WTC11 (cell line): ENCODE measurements around the gene KLHL30. TPM values are rescaled to one million over a fixed set of nuclear protein-coding genes. Genes with fewer than 3 reads are reported as not detected.
A peak's percentile ranks its signal among the peaks of the same experiment; 100 is the strongest.

ENCODE experiments used
- ATAC-seq: fragments of 200-7000 bp; cut with Tn5 transposase; 2 replicates; pipeline ENCODE4 v1.10.0; 2021; ENCODE audit warnings: mild to moderate bottlenecking, moderate library complexity
- CTCF ChIA-PET: fragments of 300-600 bp; sonication (Branson Sonifier 250); formaldehyde crosslinking; loops from one replicate; lab custom pipeline; 2021; ENCODE audit warnings: antibody characterized with exemption; lab: Charles Lee
- POLR2A ChIA-PET: fragments of 350-600 bp; sonication (Branson Sonifier 250); formaldehyde crosslinking; loops from one replicate; lab custom pipeline; 2021; ENCODE audit warnings: antibody characterized with exemption; lab: Charles Lee
- DNase-seq: peaks from one replicate; pipeline ENCODE4 v3.0.0; 2021; ENCODE audit warnings: low spot score
- H3K27ac Mint-ChIP-seq: 2 replicates; pipeline ENCODE4 v1.8.0; 2021; ENCODE audit warnings: mixed read lengths
- H3K27me3 Mint-ChIP-seq: 2 replicates; pipeline ENCODE4 v1.8.0; 2021; ENCODE audit warnings: low read depth, mild to moderate bottlenecking, moderate library complexity, mixed read lengths
- H3K36me3 Mint-ChIP-seq: 2 replicates; pipeline ENCODE4 v1.8.0; 2021; ENCODE audit warnings: mixed read lengths
- H3K4me1 Mint-ChIP-seq: 2 replicates; pipeline ENCODE4 v1.8.0; 2022; ENCODE audit warnings: mixed read lengths
- H3K4me3 Mint-ChIP-seq: 2 replicates; pipeline ENCODE4 v1.8.0; 2021; ENCODE audit warnings: mild to moderate bottlenecking, moderate library complexity, mixed read lengths
- H3K9me3 Mint-ChIP-seq: 2 replicates; pipeline ENCODE4 v1.8.0; 2021; ENCODE audit warnings: mixed read lengths
- ATF1 ChIP-seq: sonication (generic); formaldehyde crosslinking; IDR thresholded peaks from 2 replicates; pipeline ENCODE4 v1.8.1; 2023; ENCODE audit warnings: mild to moderate bottlenecking, moderate library complexity, missing genetic modification reagents
- CBFB ChIP-seq: sonication (generic); formaldehyde crosslinking; IDR thresholded peaks from 2 replicates; pipeline ENCODE4 v1.8.1; 2022; ENCODE audit warnings: mild to moderate bottlenecking, low read depth, missing genetic modification reagents
- EMX1 ChIP-seq: fragments of 250-450 bp; sonication (Bioruptor Pico); IDR thresholded peaks from 2 replicates; pipeline ENCODE4 v1.8.0; 2021; ENCODE audit warnings: mild to moderate bottlenecking
- ESRRA ChIP-seq: sonication (generic); formaldehyde crosslinking; IDR thresholded peaks from 2 replicates; pipeline ENCODE4 v1.8.1; 2022; ENCODE audit warnings: mild to moderate bottlenecking, missing genetic modification reagents, borderline replicate concordance
- FOXP1 ChIP-seq: sonication (generic); formaldehyde crosslinking; IDR thresholded peaks from 2 replicates; pipeline ENCODE4 v1.8.0; 2022; ENCODE audit warnings: missing genetic modification reagents, mild to moderate bottlenecking, moderate library complexity, borderline replicate concordance
- JUN ChIP-seq: sonication (generic); formaldehyde crosslinking; IDR thresholded peaks from 2 replicates; pipeline ENCODE4 v1.8.0; 2023; ENCODE audit warnings: mild to moderate bottlenecking, missing genetic modification reagents
- OVOL2 ChIP-seq: fragments of 250-450 bp; sonication (Bioruptor Pico); IDR thresholded peaks from 2 replicates; pipeline ENCODE4 v1.9.0; 2021; ENCODE audit warnings: mild to moderate bottlenecking, borderline replicate concordance
- PRRX2 ChIP-seq: fragments of 250-450 bp; sonication (Bioruptor Pico); IDR thresholded peaks from 2 replicates; pipeline ENCODE4 v1.8.0; 2021; ENCODE audit warnings: mild to moderate bottlenecking
- RELA ChIP-seq: sonication (generic); formaldehyde crosslinking; IDR thresholded peaks from 2 replicates; pipeline ENCODE4 v1.8.1; 2022; ENCODE audit warnings: missing genetic modification reagents, mild to moderate bottlenecking, borderline replicate concordance
- SMAD3 ChIP-seq: sonication (generic); formaldehyde crosslinking; IDR thresholded peaks from 2 replicates; pipeline ENCODE4 v1.8.0; 2022; ENCODE audit warnings: missing genetic modification reagents, mild to moderate bottlenecking, borderline replicate concordance
- total RNA-seq: library from RNA; stranded (reverse); gene quantifications from 3 replicates; pipeline ENCODE4 v1.2.3, GENCODE V29; 2021
- TF ChIP-seq, protein P1 (sequence below): sonication (generic); formaldehyde crosslinking; IDR thresholded peaks from 2 replicates; pipeline ENCODE4 v1.8.0; 2022; ENCODE audit warnings: mild to moderate bottlenecking, missing genetic modification reagents
- TF ChIP-seq, protein P2 (sequence below): fragments of 250-450 bp; sonication (Bioruptor Pico); IDR thresholded peaks from 2 replicates; pipeline ENCODE4 v1.9.0; 2021; ENCODE audit warnings: mild to moderate bottlenecking
- TF ChIP-seq, protein P3 (sequence below): sonication (generic); formaldehyde crosslinking; IDR thresholded peaks from 2 replicates; pipeline ENCODE4 v1.8.1; 2023; ENCODE audit warnings: mild to moderate bottlenecking, missing genetic modification reagents
- TF ChIP-seq, protein P4 (sequence below): sonication (generic); formaldehyde crosslinking; IDR thresholded peaks from 2 replicates; pipeline ENCODE4 v1.8.0; 2022; ENCODE audit warnings: missing genetic modification reagents
- TF ChIP-seq, protein P5 (sequence below): sonication (generic); formaldehyde crosslinking; IDR thresholded peaks from 2 replicates; pipeline ENCODE4 v1.8.1; 2022; ENCODE audit warnings: mild to moderate bottlenecking, moderate library complexity, missing genetic modification reagents

The KLHL30 gene
- total RNA-seq, 1 experiment from 2014 or later, result not detected

DNA sequence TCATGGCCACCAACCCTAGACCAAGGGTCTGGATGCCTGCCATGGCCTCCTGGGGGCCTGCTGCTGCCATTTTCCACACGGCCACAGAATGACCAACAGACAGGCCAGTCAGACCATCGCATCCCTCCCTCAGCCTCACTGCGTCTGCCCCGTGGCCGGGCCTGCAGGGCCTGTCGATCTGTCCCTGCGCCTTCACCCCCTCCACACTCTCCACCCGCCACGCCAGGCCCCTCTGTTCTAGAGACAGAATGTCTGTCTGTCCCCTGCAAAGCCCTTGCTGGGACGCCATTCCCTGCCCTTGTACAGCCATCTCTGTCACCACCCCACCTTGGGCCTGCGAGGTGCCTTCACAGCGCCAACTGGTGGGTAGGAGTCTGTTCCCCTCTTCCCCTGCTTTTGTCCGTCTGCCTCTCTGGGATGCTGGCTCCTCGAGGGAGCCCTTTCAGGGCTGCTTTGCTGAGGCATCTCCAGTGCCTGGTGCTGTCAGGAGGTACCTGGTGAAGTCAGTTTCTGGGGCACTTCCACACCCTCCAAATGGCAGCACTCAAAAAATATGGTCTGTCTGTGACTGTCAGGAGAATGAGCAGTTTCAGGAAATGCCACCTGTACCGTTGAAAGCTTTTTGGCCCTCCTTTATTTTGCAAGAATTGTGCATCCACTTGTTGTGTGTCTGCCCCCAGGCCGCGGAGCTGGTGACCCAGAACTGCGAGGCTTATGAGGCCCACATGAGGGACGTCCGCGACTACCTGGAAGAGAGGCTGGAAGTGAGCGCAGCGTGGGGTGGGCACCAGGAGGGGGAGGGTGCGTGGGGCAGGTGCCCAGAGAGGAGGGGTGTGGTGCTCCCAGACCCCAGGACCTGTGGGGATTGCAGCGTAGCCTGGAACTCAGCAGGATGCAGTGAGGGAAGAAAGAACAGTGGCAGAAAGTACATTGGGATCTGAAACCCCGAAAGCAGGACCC lies 45.0 kb upstream of the KLHL30 start:
- ChIA-PET POLR2A (no interaction called here), CTCF (no interaction called here)
- H3K4me3 Mint-ChIP-seq, result no peak overlapping the region
- TF ChIP-seq FOXP1 (CRISPR knock-in tag) (peak; percentile 25; the same call in 1 of the 2 replicates), PRRX2 (CRISPR knock-in tag) (no peak)
- TF ChIP-seq, protein P1, sequence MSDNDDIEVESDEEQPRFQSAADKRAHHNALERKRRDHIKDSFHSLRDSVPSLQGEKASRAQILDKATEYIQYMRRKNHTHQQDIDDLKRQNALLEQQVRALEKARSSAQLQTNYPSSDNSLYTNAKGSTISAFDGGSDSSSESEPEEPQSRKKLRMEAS, result peak; percentile 61; the same call in 1 of the 2 replicates
- no peak for DNase-seq
- no peaks in the 10 kb centered on the region for H3K9me3 Mint-ChIP-seq
- no peaks in the 10 kb centered on the region for H3K27me3 Mint-ChIP-seq
- H3K27ac Mint-ChIP-seq, result peak overlapping the region; percentile 65; the same call in 1 of the 2 replicates
- H3K4me1 Mint-ChIP-seq, result peaks cover 41% of the 10 kb centered on the region
- peaks cover 18% of the 10 kb centered on the region for H3K36me3 Mint-ChIP-seq
- peak; percentile 2; the same call in 1 of the 2 replicates for ATAC-seq

DNA sequence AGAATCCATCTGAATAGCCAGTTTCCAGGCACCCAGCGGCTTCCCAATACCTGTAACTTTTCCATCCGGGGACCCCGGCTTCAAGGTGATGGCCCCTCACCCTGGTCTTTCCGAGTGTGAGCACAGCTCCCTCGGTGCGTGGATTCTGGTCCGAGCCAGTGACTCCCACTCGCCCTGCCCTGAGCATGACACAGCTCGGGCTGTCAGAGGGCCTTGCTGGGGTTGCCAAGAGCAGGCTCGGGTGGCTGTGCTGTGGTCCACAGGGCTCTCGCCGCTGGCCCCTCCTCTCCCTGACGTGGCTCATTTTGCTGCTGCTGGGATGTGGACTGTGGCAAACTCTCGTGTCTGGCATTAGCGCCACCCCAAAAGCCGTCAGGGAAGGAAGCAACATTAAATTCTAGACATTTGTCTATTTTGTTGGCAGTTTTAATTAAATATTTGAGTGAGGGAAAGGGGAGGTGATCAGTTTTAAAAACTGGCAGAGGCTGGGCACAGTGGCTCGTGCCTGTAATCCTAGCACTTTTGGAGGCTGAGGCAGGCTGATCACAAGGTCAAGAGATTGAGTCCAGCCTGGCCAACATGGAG lies 43.9 kb upstream of the KLHL30 start:
- CTCF ChIA-PET, result no interaction called here
- ATAC-seq, result no peak

More for the DNA sequence above, 43.9 kb upstream of the KLHL30 start:
- Mint-ChIP-seq H3K27ac (peak overlapping the region; percentile 53; the same call in 1 of the 2 replicates), H3K27me3 (no peaks in the 10 kb centered on the region), H3K4me1 (peaks cover 47% of the 10 kb centered on the region), H3K4me3 (no peak overlapping the region), H3K9me3 (no peaks in the 10 kb centered on the region), H3K36me3 (peaks cover 18% of the 10 kb centered on the region)
- POLR2A ChIA-PET, result no interaction called here
- TF ChIP-seq RELA (CRISPR knock-in tag), result no peak
- TF ChIP-seq ATF1 (CRISPR knock-in tag), result no peak
- TF ChIP-seq, protein P2, sequence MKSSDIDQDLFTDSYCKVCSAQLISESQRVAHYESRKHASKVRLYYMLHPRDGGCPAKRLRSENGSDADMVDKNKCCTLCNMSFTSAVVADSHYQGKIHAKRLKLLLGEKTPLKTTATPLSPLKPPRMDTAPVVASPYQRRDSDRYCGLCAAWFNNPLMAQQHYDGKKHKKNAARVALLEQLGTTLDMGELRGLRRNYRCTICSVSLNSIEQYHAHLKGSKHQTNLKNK, result no peak
- TF ChIP-seq, protein P3, sequence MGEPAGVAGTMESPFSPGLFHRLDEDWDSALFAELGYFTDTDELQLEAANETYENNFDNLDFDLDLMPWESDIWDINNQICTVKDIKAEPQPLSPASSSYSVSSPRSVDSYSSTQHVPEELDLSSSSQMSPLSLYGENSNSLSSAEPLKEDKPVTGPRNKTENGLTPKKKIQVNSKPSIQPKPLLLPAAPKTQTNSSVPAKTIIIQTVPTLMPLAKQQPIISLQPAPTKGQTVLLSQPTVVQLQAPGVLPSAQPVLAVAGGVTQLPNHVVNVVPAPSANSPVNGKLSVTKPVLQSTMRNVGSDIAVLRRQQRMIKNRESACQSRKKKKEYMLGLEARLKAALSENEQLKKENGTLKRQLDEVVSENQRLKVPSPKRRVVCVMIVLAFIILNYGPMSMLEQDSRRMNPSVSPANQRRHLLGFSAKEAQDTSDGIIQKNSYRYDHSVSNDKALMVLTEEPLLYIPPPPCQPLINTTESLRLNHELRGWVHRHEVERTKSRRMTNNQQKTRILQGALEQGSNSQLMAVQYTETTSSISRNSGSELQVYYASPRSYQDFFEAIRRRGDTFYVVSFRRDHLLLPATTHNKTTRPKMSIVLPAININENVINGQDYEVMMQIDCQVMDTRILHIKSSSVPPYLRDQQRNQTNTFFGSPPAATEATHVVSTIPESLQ (CRISPR knock-in tag), result no peak
- no peak for TF ChIP-seq EMX1 (CRISPR knock-in tag)
- TF ChIP-seq ESRRA (CRISPR knock-in tag), result no peak
- no peak for TF ChIP-seq JUN (CRISPR knock-in tag)
- no peak for TF ChIP-seq SMAD3
- TF ChIP-seq, protein P4, sequence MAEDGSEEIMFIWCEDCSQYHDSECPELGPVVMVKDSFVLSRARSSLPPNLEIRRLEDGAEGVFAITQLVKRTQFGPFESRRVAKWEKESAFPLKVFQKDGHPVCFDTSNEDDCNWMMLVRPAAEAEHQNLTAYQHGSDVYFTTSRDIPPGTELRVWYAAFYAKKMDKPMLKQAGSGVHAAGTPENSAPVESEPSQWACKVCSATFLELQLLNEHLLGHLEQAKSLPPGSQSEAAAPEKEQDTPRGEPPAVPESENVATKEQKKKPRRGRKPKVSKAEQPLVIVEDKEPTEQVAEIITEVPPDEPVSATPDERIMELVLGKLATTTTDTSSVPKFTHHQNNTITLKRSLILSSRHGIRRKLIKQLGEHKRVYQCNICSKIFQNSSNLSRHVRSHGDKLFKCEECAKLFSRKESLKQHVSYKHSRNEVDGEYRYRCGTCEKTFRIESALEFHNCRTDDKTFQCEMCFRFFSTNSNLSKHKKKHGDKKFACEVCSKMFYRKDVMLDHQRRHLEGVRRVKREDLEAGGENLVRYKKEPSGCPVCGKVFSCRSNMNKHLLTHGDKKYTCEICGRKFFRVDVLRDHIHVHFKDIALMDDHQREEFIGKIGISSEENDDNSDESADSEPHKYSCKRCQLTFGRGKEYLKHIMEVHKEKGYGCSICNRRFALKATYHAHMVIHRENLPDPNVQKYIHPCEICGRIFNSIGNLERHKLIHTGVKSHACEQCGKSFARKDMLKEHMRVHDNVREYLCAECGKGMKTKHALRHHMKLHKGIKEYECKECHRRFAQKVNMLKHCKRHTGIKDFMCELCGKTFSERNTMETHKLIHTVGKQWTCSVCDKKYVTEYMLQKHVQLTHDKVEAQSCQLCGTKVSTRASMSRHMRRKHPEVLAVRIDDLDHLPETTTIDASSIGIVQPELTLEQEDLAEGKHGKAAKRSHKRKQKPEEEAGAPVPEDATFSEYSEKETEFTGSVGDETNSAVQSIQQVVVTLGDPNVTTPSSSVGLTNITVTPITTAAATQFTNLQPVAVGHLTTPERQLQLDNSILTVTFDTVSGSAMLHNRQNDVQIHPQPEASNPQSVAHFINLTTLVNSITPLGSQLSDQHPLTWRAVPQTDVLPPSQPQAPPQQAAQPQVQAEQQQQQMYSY (CRISPR knock-in tag), result no peak
- TF ChIP-seq, protein P5, sequence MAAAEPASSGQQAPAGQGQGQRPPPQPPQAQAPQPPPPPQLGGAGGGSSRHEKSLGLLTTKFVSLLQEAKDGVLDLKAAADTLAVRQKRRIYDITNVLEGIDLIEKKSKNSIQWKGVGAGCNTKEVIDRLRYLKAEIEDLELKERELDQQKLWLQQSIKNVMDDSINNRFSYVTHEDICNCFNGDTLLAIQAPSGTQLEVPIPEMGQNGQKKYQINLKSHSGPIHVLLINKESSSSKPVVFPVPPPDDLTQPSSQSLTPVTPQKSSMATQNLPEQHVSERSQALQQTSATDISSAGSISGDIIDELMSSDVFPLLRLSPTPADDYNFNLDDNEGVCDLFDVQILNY (CRISPR knock-in tag), result no peak
- no peak for TF ChIP-seq CBFB
- no peak for TF ChIP-seq OVOL2 (CRISPR knock-in tag)
- no peak for DNase-seq
